Non-pigmented ciliary epithelial cell (primary cell): ENCODE results near the gene DCP1B.

Source experiments
- DNase-seq: peaks from one replicate; pipeline ENCODE4 v3.0.0-alpha.2; 2010; ENCODE audit warnings: low read depth

DCP1B gene

GRCh38 chr12:1919284-1919683 lies 85.0 kb downstream of the DCP1B start:
- no peak for DNase-seq

GRCh38 chr12:1918884-1919236 lies 85.4 kb downstream of the DCP1B start:
- DNase-seq = no peak

- no peak for DNase-seq
These were observed 86.0 kb downstream of the DCP1B start, which contains the start of gene CACNA2D4 for GRCh38 chr12:1918081-1918883. Gene CACNA2D4, minus strand, starts transcription at chr12:1918652. Its CDS starts 179 bp downstream, at chr12:1918473.

GRCh38 chr12:1917172-1918070 lies 86.8 kb downstream of the DCP1B start:
- no peak for DNase-seq

- DNase-seq = no peak
These were observed 87.7 kb downstream of the DCP1B start for GRCh38 chr12:1916371-1917171.

GRCh38 chr12:1915082-1915968 lies 88.9 kb downstream of the DCP1B start:
- DNase-seq = no peak

- DNase-seq = no peak
These were observed 89.9 kb downstream of the DCP1B start for GRCh38 chr12:1914114-1914911.

GRCh38 chr12:1913377-1914113 lies 90.7 kb downstream of the DCP1B start:
- DNase-seq = no peak

- no peak for DNase-seq
These were observed 91.5 kb downstream of the DCP1B start for GRCh38 chr12:1912580-1913376.

GRCh38 chr12:1911598-1912575 lies 92.4 kb downstream of the DCP1B start:
- DNase-seq = no peak

GRCh38 chr12:1910468-1910867 lies 93.8 kb downstream of the DCP1B start:
- no peak for DNase-seq

- no peak for DNase-seq
These were observed 95.5 kb downstream of the DCP1B start for GRCh38 chr12:1908758-1909157.

- no peak for DNase-seq
These were observed 96.3 kb downstream of the DCP1B start for GRCh38 chr12:1907652-1908611.

- DNase-seq = no peak
These were observed 97.7 kb downstream of the DCP1B start for GRCh38 chr12:1906579-1906978.

- DNase-seq = no peak
These were observed 99.4 kb downstream of the DCP1B start for GRCh38 chr12:1904875-1905274.

GRCh38 chr12:1896964-1897363 lies 107.3 kb downstream of the DCP1B start:
- no peak for DNase-seq
